Activated naive CD8-positive, alpha-beta T cell treated with anti-CD3 and anti-CD28 coated beads, Interleukin-2, amount 50 U/mL, for 24 hours (primary cell): Measurements from ENCODE around the gene AKT3.
A peak's percentile ranks its signal among the peaks of the same experiment; 100 is the strongest.

ENCODE experiments used
- ATAC-seq: fragments of 150-1000 bp; cut with Tn5 transposase; one replicate; pipeline ENCODE4 v1.10.0; 2021
- DNase-seq: peaks from one replicate; pipeline ENCODE4 v3.0.0; 2021
- H3K27ac Mint-ChIP-seq: one replicate; pipeline ENCODE4 v1.8.0; 2021; ENCODE audit warnings: mild to moderate bottlenecking, mixed read lengths
- H3K27me3 Mint-ChIP-seq: one replicate; pipeline ENCODE4 v1.8.0; 2021; ENCODE audit warnings: mixed read lengths
- H3K36me3 Mint-ChIP-seq: one replicate; pipeline ENCODE4 v1.8.0; 2021; ENCODE audit warnings: low read depth, mixed read lengths
- H3K4me1 Mint-ChIP-seq: one replicate; pipeline ENCODE4 v1.8.0; 2021; ENCODE audit warnings: mixed read lengths
- H3K4me3 Mint-ChIP-seq: one replicate; pipeline ENCODE4 v1.8.0; 2021; ENCODE audit warnings: mild to moderate bottlenecking, moderate library complexity, mixed read lengths
- H3K9me3 Mint-ChIP-seq: one replicate; pipeline ENCODE4 v1.8.0; 2021; ENCODE audit warnings: mixed read lengths

The AKT3 gene

DNA sequence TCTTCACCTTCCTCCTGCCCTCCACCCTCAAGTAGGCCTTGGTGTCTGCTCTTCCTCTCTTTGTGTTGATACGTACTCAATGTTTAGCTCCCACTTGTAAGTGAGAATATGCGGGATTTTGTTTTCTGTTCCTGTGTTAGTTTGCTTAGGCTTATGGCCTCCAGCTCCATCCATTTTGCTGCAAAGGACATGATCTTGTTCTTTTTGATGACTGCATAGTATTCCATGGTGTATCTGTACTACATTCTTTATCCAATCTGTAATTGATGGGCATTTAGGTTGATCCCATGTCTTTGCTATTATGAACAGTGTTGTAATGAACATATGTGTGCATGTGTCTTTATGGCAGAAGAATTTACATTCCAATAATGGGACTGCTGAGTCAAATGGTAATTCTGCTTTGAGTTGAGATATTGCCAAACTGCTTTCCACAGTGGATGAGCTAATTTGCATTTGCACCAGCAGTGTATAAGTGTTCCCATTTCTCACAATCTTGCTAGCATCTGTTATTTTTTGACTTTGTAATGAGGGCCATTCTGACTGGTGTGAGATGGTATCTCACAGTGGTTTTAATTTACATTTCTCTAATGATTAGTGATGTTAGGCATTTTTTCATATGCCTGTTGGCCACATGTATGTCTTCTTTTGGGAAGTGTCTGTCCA is 321.5 kb downstream of the AKT3 start:
- Mint-ChIP-seq H3K4me3 (no peak overlapping the region), H3K27me3 (no peaks in the 10 kb centered on the region), H3K27ac (no peak overlapping the region), H3K9me3 (peaks cover 8% of the 10 kb centered on the region), H3K4me1 (peaks cover 8% of the 10 kb centered on the region), H3K36me3 (peaks cover 14% of the 10 kb centered on the region)
- DNase-seq (no peak), ATAC-seq (no peak)

DNA sequence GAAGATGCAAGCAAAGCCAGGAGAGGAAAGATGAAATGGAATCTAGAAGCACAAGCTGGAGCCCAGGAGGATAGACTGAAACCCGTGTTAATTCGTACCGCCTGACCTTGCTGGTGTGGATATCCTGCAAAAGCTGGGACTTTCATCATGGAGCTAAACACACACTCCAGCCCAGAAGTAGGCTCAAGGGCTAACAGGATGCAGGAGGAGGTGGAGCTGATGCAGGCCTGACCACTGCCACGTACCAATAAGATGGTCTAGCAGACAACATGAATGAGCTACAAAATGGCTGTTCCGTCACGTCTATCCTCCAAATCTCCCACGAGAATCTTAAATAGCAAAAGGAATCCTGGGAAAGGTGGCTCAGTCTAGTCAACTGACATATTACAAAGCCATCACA is 323.9 kb downstream of the AKT3 start:
- DNase-seq, result no peak
- H3K36me3 Mint-ChIP-seq, result peaks cover 13% of the 10 kb centered on the region
- H3K27ac Mint-ChIP-seq, result no peak overlapping the region
- no peaks in the 10 kb centered on the region for H3K27me3 Mint-ChIP-seq
- ATAC-seq, result no peak
- peaks cover 8% of the 10 kb centered on the region for H3K4me1 Mint-ChIP-seq
- no peak overlapping the region for H3K4me3 Mint-ChIP-seq
- peaks cover 8% of the 10 kb centered on the region for H3K9me3 Mint-ChIP-seq

DNA sequence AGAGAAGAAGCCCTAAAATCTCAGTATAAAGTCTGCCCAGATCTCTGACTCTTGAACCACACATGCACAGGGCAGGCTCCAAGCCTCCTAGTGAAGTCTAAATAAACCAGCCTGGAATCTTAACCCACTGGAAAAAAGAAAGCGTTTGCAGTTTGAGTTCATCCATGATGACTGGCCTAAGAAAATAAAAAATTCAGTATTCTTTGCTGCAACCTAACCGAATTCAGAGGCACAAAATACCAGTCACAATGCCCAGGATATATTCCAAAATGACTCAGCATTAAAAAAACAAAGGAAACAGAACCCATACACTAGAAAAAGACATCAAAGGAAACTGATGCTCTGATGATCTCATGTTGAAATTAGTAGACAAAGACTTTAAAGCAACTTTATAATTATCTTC is 325.0 kb downstream of the AKT3 start:
- peaks cover 4% of the 10 kb centered on the region for H3K9me3 Mint-ChIP-seq
- no peak for DNase-seq
- H3K36me3 Mint-ChIP-seq, result peaks cover 8% of the 10 kb centered on the region

GRCh38 chr1:243523766-243524165 is 326.3 kb downstream of the AKT3 start:
- no peak overlapping the region for H3K27ac Mint-ChIP-seq
- peaks cover 8% of the 10 kb centered on the region for H3K4me1 Mint-ChIP-seq
- no peak for ATAC-seq
- no peak overlapping the region for H3K4me3 Mint-ChIP-seq
- H3K36me3 Mint-ChIP-seq, result peaks cover 11% of the 10 kb centered on the region
- H3K27me3 Mint-ChIP-seq, result no peaks in the 10 kb centered on the region
- no peaks in the 10 kb centered on the region for H3K9me3 Mint-ChIP-seq
- DNase-seq, result no peak

More for the DNA sequence above, 325.0 kb downstream of the AKT3 start:
- Mint-ChIP-seq H3K4me1 (peaks cover 8% of the 10 kb centered on the region), H3K27ac (no peak overlapping the region), H3K4me3 (no peak overlapping the region), H3K27me3 (no peaks in the 10 kb centered on the region)
- no peak for ATAC-seq

GRCh38 chr1:243520831-243521230 is 329.2 kb downstream of the AKT3 start:
- peaks cover 22% of the 10 kb centered on the region for H3K36me3 Mint-ChIP-seq
- DNase-seq (no peak), ATAC-seq (no peak)
- peaks cover 8% of the 10 kb centered on the region for H3K4me1 Mint-ChIP-seq
- no peak overlapping the region for H3K27ac Mint-ChIP-seq
- no peaks in the 10 kb centered on the region for H3K27me3 Mint-ChIP-seq
- no peak overlapping the region for H3K4me3 Mint-ChIP-seq
- H3K9me3 Mint-ChIP-seq, result peaks cover 4% of the 10 kb centered on the region

DNA sequence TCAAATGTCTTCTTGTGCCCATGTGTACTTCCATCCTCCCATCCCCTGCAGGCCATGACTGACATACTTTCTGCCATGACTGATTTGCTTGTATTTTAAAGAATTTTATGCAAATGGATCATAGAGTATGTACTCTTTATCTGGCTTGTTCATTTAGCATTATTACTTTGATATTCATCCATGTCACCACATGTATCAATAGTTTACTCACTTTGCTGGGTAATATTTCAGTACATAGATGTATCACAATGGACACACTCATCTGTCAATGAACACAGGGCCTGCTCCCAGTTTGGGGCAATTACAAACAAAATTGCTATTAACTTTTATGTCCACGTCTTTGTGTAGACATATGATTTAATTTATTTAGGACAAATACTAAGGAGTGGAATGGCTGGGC is 335.1 kb downstream of the AKT3 start:
- DNase-seq (no peak), ATAC-seq (no peak)
- Mint-ChIP-seq H3K27ac (no peak overlapping the region), H3K4me1 (peaks cover 13% of the 10 kb centered on the region), H3K27me3 (no peaks in the 10 kb centered on the region), H3K36me3 (peaks cover 26% of the 10 kb centered on the region), H3K4me3 (no peak overlapping the region), H3K9me3 (peaks cover 4% of the 10 kb centered on the region)

- peak; percentile 65 for ATAC-seq
- no peak for DNase-seq
- peaks cover 22% of the 10 kb centered on the region for H3K36me3 Mint-ChIP-seq
- H3K27ac Mint-ChIP-seq, result peak overlapping the region; percentile 56
- H3K4me3 Mint-ChIP-seq, result no peak overlapping the region
- no peaks in the 10 kb centered on the region for H3K27me3 Mint-ChIP-seq
- H3K4me1 Mint-ChIP-seq, result peaks cover 20% of the 10 kb centered on the region
- H3K9me3 Mint-ChIP-seq, result peaks cover 4% of the 10 kb centered on the region
Observed at GRCh38 chr1:243513726-243514491, 336.1 kb downstream of the AKT3 start.

DNA sequence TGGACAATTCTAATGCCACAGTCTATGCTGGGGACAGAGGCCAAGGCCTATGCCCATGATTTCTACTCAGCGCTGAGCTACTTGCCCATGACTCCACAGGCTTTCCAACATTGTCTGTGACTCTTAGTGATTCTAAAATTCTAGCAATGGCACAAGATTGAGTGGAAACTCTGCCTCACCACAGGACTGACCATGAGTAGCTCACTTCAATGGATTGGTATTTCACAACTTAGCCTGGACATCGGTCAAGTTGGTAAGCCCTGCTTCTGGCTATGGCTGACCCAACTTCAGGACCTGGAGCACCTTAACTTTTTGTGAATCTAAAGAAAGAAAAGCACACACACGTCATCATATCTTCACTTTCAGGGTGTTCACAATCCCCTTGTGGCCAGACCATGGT is 339.1 kb downstream of the AKT3 start:
- ATAC-seq (no peak), DNase-seq (no peak)
- Mint-ChIP-seq H3K9me3 (no peaks in the 10 kb centered on the region), H3K27me3 (no peaks in the 10 kb centered on the region), H3K4me1 (peaks cover 44% of the 10 kb centered on the region), H3K36me3 (peaks cover 10% of the 10 kb centered on the region), H3K27ac (no peak overlapping the region), H3K4me3 (no peak overlapping the region)

DNA sequence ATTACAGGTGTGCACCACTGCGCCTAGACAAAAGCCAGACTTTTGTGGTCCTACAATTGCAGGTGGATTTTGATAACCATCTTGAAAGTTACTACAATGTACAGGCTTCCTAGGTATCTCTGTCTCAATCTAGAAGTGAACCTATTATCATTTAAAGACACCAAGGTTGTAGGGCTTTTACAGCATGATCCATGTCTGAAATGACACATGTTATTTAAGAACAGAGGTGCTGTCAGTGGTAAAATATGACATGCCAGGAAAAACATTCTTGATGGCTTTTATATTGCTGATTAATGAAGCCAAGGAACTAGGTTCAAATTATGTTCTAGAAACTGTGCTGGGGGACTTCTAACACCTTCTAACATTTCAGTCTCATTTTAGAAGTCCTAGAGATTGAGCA is 341.1 kb downstream of the AKT3 start:
- peaks cover 19% of the 10 kb centered on the region for H3K36me3 Mint-ChIP-seq
- H3K4me3 Mint-ChIP-seq, result no peak overlapping the region
- no peak overlapping the region for H3K27ac Mint-ChIP-seq
- DNase-seq (no peak), ATAC-seq (no peak)
- H3K9me3 Mint-ChIP-seq, result no peaks in the 10 kb centered on the region
- no peaks in the 10 kb centered on the region for H3K27me3 Mint-ChIP-seq
- peaks cover 37% of the 10 kb centered on the region for H3K4me1 Mint-ChIP-seq

DNA sequence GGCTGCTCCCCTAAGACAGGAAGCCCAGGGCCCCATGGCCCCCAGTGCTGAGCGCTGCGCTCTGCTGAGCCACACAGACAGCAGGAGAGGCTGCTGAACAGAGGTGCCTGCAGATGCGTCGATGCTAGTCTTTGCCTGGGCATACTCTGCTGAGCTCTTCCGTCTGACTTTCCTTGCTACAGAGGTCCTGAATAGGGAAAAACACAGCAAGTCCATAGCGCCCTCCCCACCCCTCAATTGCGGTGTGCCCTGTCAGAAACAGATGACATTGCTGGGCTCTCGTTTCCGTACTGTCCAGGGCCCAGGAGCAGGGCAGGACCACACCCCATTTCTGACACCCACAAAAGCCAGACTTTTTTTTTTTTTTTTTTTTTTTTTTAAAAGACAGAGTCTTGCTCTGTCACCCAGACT is 341.7 kb downstream of the AKT3 start:
- H3K27ac Mint-ChIP-seq, result no peak overlapping the region
- H3K36me3 Mint-ChIP-seq, result peaks cover 25% of the 10 kb centered on the region
- no peaks in the 10 kb centered on the region for H3K9me3 Mint-ChIP-seq
- DNase-seq, result peak; percentile 22
- peaks cover 35% of the 10 kb centered on the region for H3K4me1 Mint-ChIP-seq
- no peaks in the 10 kb centered on the region for H3K27me3 Mint-ChIP-seq
- peak overlapping the region; percentile 44 for H3K4me3 Mint-ChIP-seq
- peak; percentile 73 for ATAC-seq

DNA sequence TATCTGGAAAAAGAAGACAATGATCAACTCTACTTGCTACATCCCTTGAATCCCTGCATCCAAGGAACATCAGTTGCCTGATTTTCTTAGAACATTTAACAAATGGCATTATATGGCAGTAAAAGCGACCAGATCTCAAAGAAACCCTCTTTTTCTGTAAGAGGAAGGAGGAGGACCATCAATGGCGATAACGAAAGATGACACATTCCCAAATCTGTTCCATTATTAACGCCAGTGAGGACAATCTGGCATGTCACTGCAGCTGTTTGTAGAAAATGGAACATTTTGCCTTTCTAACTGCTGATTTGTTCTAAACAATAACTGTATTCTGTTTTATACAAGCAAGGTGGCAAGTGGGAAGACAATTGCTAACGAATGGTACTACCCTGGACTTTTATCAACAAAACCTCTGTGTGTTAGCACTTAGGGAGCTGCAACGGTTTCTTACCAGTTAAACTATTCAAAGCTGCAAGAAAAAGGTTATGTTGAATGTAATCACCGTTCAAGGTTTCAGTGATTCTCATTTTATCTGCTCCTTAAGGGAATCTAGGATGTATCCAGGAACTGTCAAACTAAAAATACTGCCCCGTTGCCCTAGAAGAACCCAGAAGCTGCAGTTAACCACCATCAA is 342.3 kb downstream of the AKT3 start:
- Mint-ChIP-seq H3K4me1 (peaks cover 35% of the 10 kb centered on the region), H3K36me3 (peaks cover 30% of the 10 kb centered on the region), H3K27ac (no peak overlapping the region), H3K27me3 (no peaks in the 10 kb centered on the region), H3K9me3 (no peaks in the 10 kb centered on the region), H3K4me3 (no peak overlapping the region)
- ATAC-seq (no peak), DNase-seq (no peak)

- no peak for ATAC-seq
- Mint-ChIP-seq H3K36me3 (peaks cover 32% of the 10 kb centered on the region), H3K27ac (no peak overlapping the region), H3K4me1 (peaks cover 35% of the 10 kb centered on the region), H3K4me3 (no peak overlapping the region), H3K9me3 (no peaks in the 10 kb centered on the region), H3K27me3 (no peaks in the 10 kb centered on the region)
- DNase-seq, result no peak
Observed at GRCh38 chr1:243507001-243507671, 342.9 kb downstream of the AKT3 start.

GRCh38 chr1:243505986-243506689 is 343.9 kb downstream of the AKT3 start:
- Mint-ChIP-seq H3K4me3 (no peak overlapping the region), H3K4me1 (peaks cover 35% of the 10 kb centered on the region), H3K36me3 (peaks cover 27% of the 10 kb centered on the region)

DNA sequence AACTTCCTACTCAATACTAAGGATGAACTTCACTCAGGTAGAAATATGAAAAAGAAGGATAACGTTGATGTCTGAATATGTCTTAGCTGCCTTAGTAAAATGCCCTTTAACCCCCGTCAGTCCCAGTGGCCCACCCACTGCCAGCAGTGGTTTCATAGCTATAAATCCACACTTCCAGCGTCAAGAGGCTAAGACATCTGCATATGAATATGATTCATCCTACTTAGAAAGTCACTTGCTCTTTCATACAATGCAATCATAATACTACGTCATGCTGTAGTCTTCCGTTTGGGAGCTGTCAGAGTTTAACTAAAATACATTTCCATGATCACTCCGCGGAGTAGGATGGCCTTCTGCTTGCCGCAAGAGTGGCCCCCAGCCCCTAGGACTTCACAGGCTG is 346.9 kb downstream of the AKT3 start:
- Mint-ChIP-seq H3K27ac (no peak overlapping the region), H3K9me3 (no peaks in the 10 kb centered on the region), H3K36me3 (peaks cover 25% of the 10 kb centered on the region), H3K4me1 (peaks cover 25% of the 10 kb centered on the region), H3K4me3 (no peak overlapping the region), H3K27me3 (no peaks in the 10 kb centered on the region)
- ATAC-seq (no peak), DNase-seq (no peak)

More at GRCh38 chr1:243505986-243506689, 343.9 kb downstream of the AKT3 start:
- ATAC-seq, result no peak
- Mint-ChIP-seq H3K27me3 (no peaks in the 10 kb centered on the region), H3K27ac (peak overlapping the region; percentile 36), H3K9me3 (no peaks in the 10 kb centered on the region)
- no peak for DNase-seq
